Colon (tissue), 2 donors: ENCODE data around the gene TRPT1.

Experiments used
- FAIRE-seq: peaks from 2 replicates; lab custom pipeline; 2012; peaks lifted over from hg19 to GRCh38; lab: Jason Lieb, UNC
- donor health status: control.
- donor health status: control.

The TRPT1 gene

GRCh38 chr11:64229090-64229743 lies 3.2 kb upstream of the TRPT1 start:
- no peak for FAIRE-seq

GRCh38 chr11:64227405-64227956 lies 1.5 kb upstream of the TRPT1 start:
- no peak for FAIRE-seq

GRCh38 chr11:64226507-64227051 lies 593 bp upstream of the TRPT1 start:
- FAIRE-seq = no peak

- no peak for FAIRE-seq
Observed at GRCh38 chr11:64224891-64225607, 937 bp downstream of the TRPT1 start.

GRCh38 chr11:64224151-64224890 lies 1.7 kb downstream of the TRPT1 start:
- no peak for FAIRE-seq

- no peak for FAIRE-seq
Observed at GRCh38 chr11:64223001-64223651, 2.9 kb downstream of the TRPT1 start.

GRCh38 chr11:64222651-64223000 lies 3.4 kb downstream of the TRPT1 start:
- no peak for FAIRE-seq

GRCh38 chr11:64220798-64221197 lies 5.2 kb downstream of the TRPT1 start:
- FAIRE-seq = no peak

- FAIRE-seq = no peak
Observed at GRCh38 chr11:64220271-64220670, 5.7 kb downstream of the TRPT1 start.

- FAIRE-seq = no peak
Observed at GRCh38 chr11:64219755-64220154, 6.2 kb downstream of the TRPT1 start.

GRCh38 chr11:64219354-64219684 lies 6.7 kb downstream of the TRPT1 start:
- FAIRE-seq = no peak

- FAIRE-seq = no peak
Observed at GRCh38 chr11:64218628-64219353, 7.2 kb downstream of the TRPT1 start.

- no peak for FAIRE-seq
Observed at GRCh38 chr11:64216879-64217278, 9.1 kb downstream of the TRPT1 start.

- FAIRE-seq = no peak
Observed at GRCh38 chr11:64211181-64211872, 14.7 kb downstream of the TRPT1 start.

GRCh38 chr11:64210301-64211020 lies 15.5 kb downstream of the TRPT1 start:
- no peak for FAIRE-seq

GRCh38 chr11:64209563-64209843 lies 16.5 kb downstream of the TRPT1 start:
- no peak for FAIRE-seq

GRCh38 chr11:64208796-64209562 lies 17.0 kb downstream of the TRPT1 start:
- no peak for FAIRE-seq

- no peak for FAIRE-seq
Observed at GRCh38 chr11:64208086-64208795, 17.7 kb downstream of the TRPT1 start.
